HG03060 (cell line): ENCODE results near the gene PPP5C.
"Not testable (repeated sequence)": the region's sequence is repeated elsewhere in the genome, so short reads cannot be mapped to it uniquely, and the experiment has no call there.

Experiments
- ATAC-seq: cut with Tn5 transposase; IDR thresholded peaks from one replicate; pipeline ENCODE4 v1.9.1; 2021; ENCODE audit warnings: low read depth, moderate number of reproducible peaks; ENCODE audit not compliant: unreplicated experiment

The PPP5C gene

GRCh38 chr19:46361915-46362314, 15.0 kb downstream of the PPP5C start:
- no peak for ATAC-seq

GRCh38 chr19:46364359-46364758, 17.5 kb downstream of the PPP5C start:
- no peak for ATAC-seq

DNA sequence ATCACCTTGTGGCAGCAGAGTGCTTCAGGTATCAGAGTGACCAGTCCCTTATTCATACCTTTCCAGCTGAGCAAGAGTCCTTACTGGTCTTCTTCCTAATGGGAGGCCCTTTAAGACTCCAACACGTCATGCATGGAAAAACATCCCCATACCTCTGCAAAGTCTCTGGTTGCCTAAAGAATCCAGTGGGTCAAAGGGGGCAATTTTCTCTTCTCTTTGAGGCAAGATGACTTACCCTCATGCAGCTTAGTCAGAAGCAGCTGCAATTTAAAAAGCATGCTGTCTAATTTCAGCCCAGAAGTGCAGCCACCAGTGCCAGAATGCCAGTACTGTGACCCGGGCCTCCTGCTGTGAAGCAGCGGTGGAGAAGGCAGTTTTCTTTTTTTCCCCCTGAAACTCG, 18.7 kb downstream of the PPP5C start:
- no peak for ATAC-seq

DNA sequence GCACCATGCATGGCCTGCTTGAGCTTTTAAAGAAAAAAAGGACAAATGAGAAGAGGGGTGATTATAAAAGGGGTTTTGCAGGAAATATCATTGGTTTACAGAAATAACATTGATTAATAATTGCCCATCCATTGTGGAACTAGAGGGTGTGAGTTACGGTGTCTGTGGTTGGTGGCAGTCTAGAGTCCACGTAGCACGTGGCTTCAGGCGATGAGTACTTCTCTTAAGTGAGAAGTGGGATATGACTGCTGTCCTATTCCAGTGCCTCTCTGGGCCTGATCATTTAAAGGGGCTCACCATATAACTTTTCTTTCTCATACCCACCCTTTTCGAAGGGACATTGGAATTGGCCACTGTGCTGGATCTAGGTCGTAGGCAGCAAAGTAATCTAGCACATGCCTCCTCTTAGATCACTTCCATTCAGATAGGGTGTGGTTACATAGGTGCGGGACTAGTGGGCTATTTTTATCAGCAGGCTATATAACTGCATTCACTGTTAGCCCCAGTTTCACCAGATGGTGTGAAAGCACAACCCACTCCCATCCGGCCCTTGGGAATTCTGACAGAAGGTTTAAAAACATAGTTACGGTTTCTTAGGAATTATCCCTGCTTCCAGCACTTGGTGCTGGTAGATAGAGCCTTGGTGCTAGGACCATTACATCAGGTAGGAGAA, 19.9 kb downstream of the PPP5C start:
- ATAC-seq = no peak

- ATAC-seq = no peak
Measured at GRCh38 chr19:46367426-46367825, 20.5 kb downstream of the PPP5C start.

DNA sequence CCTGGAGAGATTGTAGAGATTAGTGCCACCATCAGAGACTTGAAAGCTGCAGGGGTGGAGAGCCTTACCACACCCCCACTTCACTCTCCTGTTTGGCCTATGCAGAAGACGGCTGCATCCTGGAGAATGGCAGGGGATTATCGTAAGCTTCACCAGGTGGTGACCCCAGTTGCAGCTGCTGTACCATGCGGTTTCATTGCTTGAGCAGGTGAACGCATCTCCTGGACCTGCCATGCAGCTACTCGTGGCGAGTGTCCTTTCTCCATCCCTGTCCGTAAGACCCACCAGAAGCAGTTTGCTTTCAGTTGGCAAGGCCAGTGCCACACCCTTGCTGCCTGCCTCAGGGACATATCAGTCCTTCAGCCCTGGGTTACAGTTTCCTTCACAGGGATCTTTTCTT, 21.2 kb downstream of the PPP5C start:
- ATAC-seq = no peak

DNA sequence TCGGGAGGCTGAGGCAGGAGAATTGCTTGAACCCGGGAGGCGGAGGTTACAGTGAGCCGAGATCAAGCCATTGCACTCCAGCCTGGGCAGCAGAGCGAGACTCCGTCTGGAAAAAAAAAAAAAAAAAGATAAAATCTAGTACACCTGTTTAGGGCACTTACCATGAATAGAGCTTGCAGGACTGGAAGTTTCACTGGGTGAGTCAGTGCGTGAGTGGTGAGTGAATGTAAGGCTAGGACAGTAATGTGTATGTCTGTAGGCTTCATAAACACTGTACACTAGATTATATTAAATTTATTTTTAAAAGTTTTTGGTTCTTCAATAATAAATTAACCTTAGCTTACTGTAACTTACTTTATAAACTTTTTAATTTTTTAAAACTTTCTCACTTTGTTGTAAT, 22.9 kb downstream of the PPP5C start:
- no peak for ATAC-seq

- no peak for ATAC-seq
Measured at GRCh38 chr19:46371371-46371901, 24.5 kb downstream of the PPP5C start.

- no peak for ATAC-seq
Measured at GRCh38 chr19:46372901-46373490, 26.1 kb downstream of the PPP5C start.

GRCh38 chr19:46373491-46374359, 26.8 kb downstream of the PPP5C start:
- ATAC-seq = no peak

DNA sequence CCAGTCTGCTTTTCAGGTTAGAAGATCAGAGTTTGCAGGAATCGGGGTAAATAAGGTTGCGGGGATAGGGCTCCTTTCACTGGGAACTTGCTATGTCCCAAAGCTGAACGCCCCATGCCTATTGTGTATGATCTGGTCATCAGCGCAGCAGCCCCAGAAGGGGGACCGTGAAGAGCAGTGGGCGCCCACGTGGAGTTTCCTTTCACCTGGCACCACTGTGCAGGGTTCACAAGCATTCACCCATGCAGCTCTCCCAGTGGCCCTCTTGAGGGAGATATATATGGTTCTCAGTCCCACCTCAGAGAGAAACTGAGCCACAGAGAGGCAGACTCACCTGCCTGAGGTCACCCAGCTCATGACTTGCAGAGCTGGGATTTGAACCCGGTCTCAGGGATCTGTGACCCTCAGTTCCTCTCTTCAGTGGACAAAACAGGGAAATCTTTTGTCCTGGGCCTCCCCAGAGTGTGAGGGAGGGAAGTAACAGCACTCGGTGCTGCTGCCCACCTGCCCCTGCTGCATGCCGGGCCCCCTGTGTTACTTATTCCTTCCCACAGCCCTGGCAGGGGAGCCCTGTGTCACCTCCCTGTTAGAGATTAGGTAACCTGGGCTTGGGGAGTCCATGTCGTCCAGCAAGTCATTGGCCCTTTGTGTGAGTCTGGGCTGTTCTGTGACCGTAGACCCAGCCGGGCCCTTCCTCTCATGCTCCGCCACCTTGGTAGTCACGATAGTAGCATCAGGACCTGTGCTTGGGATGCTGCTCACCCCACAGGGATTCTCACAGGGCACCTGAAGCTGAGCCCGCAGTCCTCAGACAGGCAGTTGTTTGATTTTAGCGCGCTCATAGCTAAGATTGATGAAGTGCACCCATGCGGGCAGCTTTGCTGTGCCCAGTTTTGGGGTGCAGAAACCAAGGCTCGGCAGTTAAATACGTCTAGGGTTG, 27.9 kb downstream of the PPP5C start:
- ATAC-seq = no peak

DNA sequence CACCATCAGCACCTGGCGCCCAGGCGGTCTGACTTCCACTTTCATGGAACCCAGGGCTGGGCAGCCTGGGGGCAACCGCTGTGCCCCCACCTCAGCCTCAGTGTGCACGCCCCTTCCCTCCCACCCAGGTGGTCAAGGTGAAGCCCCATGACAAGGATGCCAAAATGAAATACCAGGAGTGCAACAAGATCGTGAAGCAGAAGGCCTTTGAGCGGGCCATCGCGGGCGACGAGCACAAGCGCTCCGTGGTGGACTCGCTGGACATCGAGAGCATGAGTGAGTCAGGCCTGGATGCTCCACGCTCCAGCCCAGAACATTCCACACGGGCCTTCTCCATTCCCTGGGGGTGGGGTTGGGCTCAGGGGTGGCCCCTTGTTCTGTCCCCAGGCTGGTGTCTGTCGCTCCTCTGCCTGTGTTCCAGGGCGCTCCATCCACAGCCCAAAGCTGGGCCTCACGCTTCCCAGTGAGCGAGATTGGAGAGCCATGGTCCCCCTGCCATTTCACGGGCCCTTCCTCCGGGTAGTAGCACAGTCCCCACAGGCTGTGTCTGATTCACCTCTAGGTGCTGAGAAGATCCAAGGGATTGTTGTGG, 28.7 kb downstream of the PPP5C start:
- not testable (repeated sequence) for ATAC-seq

- no peak for ATAC-seq
Measured at GRCh38 chr19:46376241-46377153, 29.6 kb downstream of the PPP5C start.

DNA sequence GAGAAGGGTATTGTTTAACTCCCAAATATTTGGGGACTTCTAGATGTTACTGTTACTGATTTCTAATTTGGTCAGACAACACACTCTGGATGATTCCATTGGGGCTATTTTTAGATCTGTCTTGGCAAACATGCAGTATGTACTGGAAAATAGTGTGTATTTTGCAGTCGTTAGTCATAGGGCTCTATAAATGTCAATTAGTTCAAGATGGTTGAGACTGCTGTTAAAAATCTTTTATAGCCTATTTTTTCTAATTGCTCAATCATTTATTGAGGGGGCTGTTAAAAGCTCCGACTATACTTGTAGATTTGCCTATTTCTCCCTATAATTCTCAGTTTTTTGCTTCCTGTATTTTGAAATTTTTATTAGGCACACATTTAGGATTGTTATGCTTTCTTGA, 31.4 kb downstream of the PPP5C start:
- ATAC-seq = no peak

GRCh38 chr19:46380690-46381089, 33.8 kb downstream of the PPP5C start:
- no peak for ATAC-seq

DNA sequence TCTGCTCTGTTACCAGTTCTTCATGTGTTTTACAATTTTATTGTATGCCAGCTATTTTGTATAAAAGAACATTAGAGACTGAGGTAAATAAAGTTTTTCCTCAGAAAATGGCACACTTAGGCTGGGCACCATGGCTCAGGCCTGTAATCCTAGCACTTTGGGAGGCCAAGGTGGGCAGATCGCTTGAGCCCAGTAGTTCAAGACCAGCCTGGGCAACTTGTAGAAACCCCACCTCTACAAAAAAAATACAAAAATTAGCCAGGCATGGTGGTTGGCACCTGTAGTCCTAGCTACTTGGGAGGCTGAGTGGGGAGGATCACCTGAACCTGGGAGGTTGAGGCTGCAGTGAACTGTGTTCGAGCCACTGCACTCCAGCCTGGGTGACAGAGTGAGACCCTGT, 34.5 kb downstream of the PPP5C start:
- no peak for ATAC-seq

- no peak for ATAC-seq
Measured at GRCh38 chr19:46381756-46382345, 35.0 kb downstream of the PPP5C start.

DNA sequence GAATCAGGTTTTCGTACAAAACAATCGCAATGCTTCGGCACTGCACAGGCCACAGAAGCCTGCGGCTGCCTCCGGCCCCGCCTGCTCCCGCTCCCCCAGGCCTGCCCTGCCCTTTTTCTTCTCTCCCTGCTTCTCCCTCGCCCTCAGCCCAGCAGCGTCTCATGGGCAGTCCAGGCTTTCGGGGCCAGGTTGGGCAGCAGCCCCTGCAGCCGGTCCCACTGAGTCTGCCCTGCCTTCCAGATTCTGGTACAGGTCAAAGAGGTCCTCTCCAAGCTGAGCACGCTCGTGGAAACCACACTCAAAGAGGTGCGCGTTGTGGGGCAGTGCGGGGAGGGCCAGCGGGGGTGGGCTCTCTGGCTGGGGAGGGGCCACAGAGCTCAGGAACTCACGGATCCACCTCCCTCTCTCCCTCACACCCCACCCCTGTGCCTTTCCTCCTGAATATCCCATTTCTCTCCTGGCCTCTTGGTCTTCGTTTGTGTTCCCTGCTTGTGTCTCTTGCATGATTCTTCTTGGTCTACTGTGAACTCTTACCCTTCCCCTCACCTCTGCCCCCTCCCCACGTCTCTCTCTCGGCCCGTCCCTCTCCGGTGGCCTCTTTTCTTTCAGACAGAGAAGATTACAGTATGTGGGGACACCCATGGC, 36.4 kb downstream of the PPP5C start:
- ATAC-seq = no peak
